Measurements from ENCODE around the gene TEP1.

Gene TEP1

DNA sequence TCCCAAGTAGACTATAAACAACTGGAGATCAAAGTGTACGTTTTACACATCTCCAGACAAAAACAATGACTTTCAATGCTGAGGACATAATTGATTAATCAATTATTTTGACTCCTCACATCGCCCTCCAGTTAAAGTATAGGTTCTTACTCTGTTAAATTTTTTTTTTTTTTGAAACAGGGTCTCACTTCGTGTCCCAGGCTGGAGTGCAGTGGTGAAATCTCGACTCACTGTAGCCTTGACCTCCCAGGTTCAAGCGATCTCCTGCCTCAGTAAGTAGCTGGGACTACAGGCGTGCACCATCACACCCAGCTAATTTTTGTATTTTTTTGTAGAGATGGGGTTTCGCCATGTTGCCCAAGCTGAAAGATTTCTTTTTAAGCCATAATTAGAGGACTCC lies 79.3 kb downstream of the TEP1 start:
- DNase-seq, result no peak

DNA sequence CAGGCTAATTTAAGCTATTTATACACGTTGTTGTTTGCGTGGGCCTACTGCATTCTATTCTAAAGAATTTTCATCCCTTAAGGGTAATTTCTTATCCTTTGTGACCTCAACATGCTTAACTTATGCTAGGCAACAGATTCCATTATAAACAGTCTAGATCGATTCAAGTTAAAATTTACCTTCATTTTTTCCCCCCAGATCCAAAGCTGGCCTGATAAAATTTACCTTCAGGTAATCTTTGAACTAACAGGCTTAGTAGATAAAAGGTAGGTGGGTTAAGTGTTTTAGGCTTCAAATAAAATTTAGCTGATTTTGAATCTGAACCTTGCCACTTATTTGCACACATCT lies 79.8 kb downstream of the TEP1 start:
- no peak for DNase-seq

DNA sequence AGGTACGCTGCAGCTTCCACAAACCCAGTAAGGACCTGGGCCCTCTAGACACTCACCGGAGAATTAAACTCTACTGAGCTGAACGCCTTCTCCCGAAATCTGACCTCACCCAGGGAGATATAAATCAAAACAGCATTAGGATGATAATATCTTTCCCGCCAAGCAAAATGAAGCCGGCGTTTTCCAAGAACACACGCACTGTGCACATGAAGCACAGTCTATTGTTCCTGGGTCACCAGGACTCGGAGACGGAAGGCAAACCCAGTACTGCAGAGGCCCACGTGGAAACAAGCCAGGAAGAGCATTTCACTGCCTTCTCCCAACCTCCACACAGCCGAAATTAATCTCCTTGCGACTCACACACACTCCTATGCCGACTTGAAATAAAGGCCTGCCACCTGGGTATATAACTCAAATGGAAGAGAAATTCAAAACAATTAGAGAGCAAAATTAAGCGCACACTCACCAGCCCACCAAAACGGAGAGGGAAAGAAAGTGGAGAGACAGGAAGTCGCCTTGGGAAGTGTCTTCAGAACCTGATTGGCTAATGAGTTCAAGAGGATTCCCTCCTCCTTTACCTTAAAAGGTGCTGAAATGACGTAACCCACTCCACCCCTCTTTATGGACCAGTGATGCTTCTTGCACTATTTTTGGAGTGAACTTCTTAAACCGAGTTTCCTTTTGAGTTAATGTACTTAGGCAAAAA lies 80.4 kb downstream of the TEP1 start, which contains the start of gene CCNB1IP1:
TSS of gene CCNB1IP1 (minus strand) at position 492 of the 706 bp plus-strand sequence. CDS start 16,756 bp downstream, outside the sequence.
- peak; percentile 85 for DNase-seq

DNA sequence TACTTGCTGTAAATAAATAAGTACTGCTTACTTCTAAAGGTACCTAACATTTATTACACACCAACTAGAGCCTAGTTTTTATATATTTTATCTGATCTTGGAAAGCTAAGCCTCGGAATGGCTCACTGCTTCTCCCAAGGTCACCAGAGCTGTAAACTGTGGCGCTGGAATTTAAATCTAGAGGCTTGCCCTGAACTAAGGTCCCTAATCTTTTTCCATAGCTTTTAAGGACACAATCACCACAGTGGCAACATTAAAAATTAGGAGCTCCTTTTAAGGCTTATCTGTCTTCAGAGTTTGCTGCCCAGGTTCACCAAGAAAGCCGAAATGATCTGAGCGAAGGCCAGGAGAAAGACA lies 80.9 kb downstream of the TEP1 start:
- DNase-seq, result no peak

DNA sequence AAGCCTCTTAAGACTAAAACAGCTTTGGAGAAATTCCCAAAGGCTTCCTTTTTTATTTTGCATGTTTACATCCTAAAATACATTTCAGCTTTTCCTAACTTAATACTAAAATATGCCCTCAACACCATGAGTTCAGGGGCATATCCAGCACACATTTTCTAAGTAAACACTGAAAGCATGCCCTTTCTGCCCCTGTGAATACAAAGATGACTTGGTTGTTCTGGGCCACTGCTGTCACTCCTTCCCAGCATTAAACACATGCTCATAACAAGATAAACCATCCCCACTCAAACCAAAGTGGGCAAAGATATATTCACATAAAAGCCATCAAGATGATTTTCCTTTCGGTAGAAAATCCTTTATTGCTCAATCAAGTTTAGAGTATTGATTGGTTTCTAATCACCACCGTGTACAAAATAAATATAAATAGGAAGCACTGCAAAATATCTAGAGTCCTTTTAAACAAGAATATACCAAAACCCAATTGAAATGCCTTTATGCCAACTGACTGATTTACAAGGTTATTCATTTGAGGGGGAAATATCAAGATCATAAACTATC lies 82.2 kb downstream of the TEP1 start:
- DNase-seq, result no peak

DNA sequence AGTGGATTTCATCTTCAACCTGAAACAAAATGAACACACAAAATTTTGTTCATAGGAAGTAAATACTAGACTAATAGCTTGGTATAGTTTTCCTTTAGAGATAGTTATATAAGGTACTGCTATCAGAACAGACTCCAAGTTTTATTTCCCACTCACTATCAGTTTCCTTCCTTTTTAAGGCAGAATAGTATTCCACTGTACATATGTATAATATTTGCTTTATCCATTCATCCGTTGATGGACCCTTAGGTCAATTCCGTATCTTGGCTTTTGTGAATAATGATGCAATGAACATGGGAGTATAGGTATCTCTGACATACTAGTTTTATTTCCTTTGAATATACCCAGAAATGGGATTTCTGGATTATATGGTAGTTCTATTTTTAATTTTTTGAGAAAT lies 83.9 kb downstream of the TEP1 start:
- DNase-seq, result no peak

DNA sequence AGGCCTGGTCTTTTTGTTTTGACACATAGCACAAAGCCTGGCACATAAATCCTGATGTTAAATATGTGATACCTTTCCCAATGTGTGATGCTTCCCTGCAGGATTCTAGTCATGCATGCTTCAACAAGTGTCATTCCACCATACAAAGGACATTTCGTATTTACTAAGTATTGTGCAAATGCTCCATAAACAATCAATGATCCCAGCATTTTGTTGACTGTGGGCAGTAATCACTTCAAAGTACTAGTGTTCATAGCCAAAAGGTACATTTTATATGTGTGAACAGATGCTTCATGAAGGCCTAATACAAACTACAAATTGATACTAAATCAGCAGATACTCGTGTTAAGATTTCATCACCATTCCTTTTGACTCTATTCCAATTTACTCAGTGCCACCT lies 84.6 kb downstream of the TEP1 start:
- DNase-seq, result no peak

DNA sequence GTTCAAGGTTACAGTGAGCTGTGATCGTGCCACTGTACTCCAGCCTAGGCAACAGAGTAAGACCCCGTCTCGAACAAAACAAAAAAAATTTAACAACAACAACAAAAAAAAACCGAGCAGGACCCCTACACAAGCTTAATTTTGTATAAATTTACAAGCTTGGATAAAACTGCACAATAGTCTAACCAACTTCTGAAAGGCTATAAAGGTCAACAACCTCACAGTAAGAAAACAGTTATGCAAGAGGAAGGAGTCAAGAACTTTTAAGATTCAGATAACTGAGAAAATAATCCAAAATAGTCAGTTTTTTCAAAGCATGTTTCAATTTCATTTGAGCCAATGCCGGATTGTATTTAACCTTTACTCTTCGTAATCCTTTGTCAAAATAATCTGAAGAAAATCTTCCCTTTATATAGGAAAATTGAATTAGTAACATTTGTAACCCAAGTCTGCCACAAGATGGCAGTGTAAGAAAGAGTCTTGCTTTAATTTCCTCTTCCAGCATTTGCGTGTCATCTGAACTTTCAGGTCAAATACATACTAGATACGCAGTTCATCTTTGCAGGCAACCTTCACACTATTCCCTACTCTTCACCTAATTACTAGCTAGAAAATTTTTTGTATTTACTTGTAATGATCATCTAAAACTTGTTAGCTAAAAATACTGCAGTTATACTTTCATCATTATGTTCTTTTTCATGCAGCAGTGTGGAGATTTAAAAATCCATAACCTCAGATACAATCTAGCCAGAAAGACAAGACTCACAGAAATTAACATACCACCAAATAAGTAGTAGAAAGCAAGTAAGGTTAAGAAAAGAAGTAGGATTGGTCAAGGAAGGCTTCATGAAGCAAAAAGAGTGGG lies 86.1 kb downstream of the TEP1 start:
- peak; percentile 47 for DNase-seq

DNA sequence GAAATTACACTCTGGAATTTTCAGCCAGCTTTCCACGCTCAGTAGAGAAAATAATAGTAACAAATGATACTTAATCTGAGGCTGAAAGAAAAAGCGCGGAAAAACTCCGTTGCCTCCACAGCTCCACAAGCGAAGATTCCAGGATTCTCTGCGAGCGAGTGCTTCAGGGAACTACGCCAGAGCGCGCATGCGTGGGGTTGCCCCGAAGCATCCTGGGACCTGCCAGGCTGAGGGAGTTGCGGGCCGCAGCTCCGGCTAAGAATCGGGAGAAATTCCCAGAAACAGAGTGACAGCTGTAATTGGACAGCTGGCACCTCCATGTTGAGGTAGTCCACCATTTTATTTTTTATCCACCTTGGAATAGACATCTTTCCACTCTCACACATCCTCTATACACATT lies 95.6 kb downstream of the TEP1 start:
- no peak for DNase-seq
